ENCODE data around the gene COG3. TPM values are rescaled to one million over a fixed set of nuclear protein-coding genes. Genes with fewer than 3 reads are reported as not detected.
"Not testable (repeated sequence)": the region's sequence is repeated elsewhere in the genome, so short reads cannot be mapped to it uniquely, and the experiment has no call there.

The COG3 gene
- total and polyA plus RNA-seq, 4 donors: 14.7 to 66.7 (median 22.4) TPM

DNA sequence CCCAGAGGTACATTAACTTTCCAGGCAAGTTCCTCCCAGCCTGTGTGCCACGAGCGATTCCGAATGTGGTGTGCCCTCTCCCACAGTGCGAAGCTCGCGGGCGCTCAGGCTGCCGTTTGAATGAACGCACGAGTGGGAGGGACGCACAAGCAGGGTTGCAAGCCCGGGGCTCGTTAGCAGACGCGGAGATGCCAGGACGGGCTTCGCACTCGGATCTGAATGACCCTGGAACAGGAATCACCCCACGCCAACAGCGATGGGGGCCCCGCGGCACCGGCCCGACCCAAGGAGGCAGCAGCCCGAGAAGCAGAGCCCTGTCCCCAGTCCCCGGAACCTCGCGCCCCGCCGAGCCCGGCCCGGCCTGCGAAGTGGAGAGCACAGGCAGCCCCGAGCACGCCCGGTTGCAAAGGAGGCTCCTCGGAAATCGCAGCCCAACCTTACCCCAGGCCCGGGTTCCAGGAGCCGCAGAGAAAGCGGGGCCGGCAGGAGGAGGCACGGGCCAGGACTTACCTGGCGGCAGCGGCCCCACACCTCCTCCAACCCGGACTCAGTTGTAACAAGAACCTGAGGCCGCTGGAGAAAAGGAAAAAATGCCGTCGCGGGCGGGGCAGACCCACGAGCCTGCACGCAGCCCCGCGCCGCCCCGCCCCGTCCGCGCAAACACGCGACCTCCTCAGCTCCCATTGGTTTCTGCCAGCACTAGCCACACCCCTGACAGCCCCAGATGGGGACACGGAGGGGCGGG is 46.8 kb upstream of the COG3 start, which contains the start of gene SLC25A30:
TSS of gene SLC25A30 (minus strand) at position 584 of the 745 bp plus-strand sequence. CDS start 6,948 bp downstream, outside the sequence.
- Histone ChIP-seq H3K4me3 (peak within 1 kb of the TSS; percentile 71), H3K36me3 (ENCODE audit: control insufficient read depth in 4 of 4, insufficient read depth in 4 of 4, low read length in 4 of 4) (no peaks in the 10 kb centered on the region), H3K27ac (ENCODE audit: low read depth in 1 of 2, low read length in 1 of 2) (peak within 1 kb of the TSS; percentile 94 to 96), H3K27me3 (ENCODE audit: control insufficient read depth in 3 of 3, insufficient read depth in 3 of 3, low read length in 2 of 3) (no peaks in the 10 kb centered on the region), H3K9me3 (ENCODE audit: control insufficient read depth in 4 of 4, insufficient read depth in 3 of 4, low read length in 3 of 4) (no peaks in the 10 kb centered on the region), H3K4me1 (ENCODE audit: control insufficient read depth in 5 of 5, insufficient read depth in 5 of 5, low read length in 5 of 5) (peaks cover 2 to 26% (median 9%) of the 10 kb centered on the region in 5 donors), H3K9ac (ENCODE audit: insufficient read depth in 1 of 2, low read length in 2 of 2) (peak within 1 kb of the TSS; percentile 83 to 86)
- TF ChIP-seq, protein P1, sequence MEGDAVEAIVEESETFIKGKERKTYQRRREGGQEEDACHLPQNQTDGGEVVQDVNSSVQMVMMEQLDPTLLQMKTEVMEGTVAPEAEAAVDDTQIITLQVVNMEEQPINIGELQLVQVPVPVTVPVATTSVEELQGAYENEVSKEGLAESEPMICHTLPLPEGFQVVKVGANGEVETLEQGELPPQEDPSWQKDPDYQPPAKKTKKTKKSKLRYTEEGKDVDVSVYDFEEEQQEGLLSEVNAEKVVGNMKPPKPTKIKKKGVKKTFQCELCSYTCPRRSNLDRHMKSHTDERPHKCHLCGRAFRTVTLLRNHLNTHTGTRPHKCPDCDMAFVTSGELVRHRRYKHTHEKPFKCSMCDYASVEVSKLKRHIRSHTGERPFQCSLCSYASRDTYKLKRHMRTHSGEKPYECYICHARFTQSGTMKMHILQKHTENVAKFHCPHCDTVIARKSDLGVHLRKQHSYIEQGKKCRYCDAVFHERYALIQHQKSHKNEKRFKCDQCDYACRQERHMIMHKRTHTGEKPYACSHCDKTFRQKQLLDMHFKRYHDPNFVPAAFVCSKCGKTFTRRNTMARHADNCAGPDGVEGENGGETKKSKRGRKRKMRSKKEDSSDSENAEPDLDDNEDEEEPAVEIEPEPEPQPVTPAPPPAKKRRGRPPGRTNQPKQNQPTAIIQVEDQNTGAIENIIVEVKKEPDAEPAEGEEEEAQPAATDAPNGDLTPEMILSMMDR (IDR thresholded peaks at IDR 0.05; ENCODE audit: control extremely low read depth, extremely low read depth): no peak
- DNase-seq (peak; percentile 92 to 96 (median 95)), ATAC-seq (ENCODE audit: insufficient read depth, low FRiP score) (peak; percentile 95)
- WGBS, 2 donors: 0% methylated on average over 62 to 64 of the region's 64 CpGs

DNA sequence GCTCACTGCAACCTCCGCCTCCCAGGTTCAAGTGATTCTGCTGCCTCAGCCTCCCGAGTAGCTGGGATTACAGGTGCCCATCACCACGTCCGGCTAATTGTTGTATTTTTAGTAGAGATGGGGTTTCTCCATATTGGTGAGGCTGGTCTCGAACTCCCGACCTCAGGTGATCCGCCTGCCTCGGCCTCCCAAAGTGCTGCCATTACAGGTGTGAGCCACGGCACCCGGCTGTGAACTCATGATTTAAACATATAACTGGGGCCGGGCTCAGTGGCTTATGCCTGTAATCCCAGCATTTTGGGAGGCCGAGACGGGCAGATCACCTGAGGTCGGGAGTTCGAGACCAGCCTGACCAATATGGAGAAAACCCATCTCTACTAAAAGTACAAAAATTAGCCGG is 45.4 kb upstream of the COG3 start:
- H3K4me3 ChIP-seq; H3K9ac ChIP-seq (ENCODE audit: insufficient read depth in 1 of 2, low read length in 2 of 2); ATAC-seq (ENCODE audit: insufficient read depth, low FRiP score); H3K36me3 ChIP-seq (ENCODE audit: control insufficient read depth in 4 of 4, insufficient read depth in 4 of 4, low read length in 4 of 4); DNase-seq; H3K27me3 ChIP-seq (ENCODE audit: control insufficient read depth in 3 of 3, insufficient read depth in 3 of 3, low read length in 2 of 3); H3K9me3 ChIP-seq (ENCODE audit: control insufficient read depth in 4 of 4, insufficient read depth in 3 of 4, low read length in 3 of 4); H3K27ac ChIP-seq (ENCODE audit: low read depth in 1 of 2, low read length in 1 of 2): not testable (repeated sequence)
- peaks cover 2 to 20% (median 4%) of the 10 kb centered on the region in 5 donors for H3K4me1 ChIP-seq (ENCODE audit: control insufficient read depth in 5 of 5, insufficient read depth in 5 of 5, low read length in 5 of 5)
- 97 to 99% methylated on average over 16 of the region's 16 CpGs for WGBS, 2 donors

DNA sequence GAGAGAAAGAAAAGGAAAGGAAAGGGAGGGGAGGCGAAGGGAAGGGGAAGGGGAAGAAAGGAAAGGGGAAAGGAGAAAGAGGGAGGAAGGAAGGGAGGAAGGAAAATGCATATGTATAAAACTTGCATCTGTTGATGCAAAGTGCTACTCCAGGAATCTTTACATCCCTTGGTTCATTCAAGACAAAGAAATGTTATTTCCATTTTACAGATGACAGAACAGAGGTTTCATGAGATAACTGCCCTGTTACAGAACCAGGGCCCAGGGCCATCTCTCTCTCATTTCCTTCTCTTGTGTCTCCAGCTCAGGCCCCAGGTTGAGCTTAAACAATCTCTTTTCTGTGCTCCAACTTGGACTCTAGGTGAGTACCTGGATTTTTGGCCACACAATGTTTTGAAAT is 44.8 kb upstream of the COG3 start:
- TF ChIP-seq, protein P1 (IDR thresholded peaks at IDR 0.05; ENCODE audit: control extremely low read depth, extremely low read depth): no peak
- no peak overlapping the region for H3K4me3 ChIP-seq
- peaks cover 0 to 15% (median 2%) of the 10 kb centered on the region in 5 donors for H3K4me1 ChIP-seq (ENCODE audit: control insufficient read depth in 5 of 5, insufficient read depth in 5 of 5, low read length in 5 of 5)
- ATAC-seq (ENCODE audit: insufficient read depth, low FRiP score) (no peak), DNase-seq (no peak)
- no peak overlapping the region for H3K27ac ChIP-seq (ENCODE audit: low read depth in 1 of 2, low read length in 1 of 2)
- 75 to 93% methylated on average over 1 of the region's 1 CpG for WGBS, 2 donors
- no peaks in the 10 kb centered on the region for H3K36me3 ChIP-seq (ENCODE audit: control insufficient read depth in 4 of 4, insufficient read depth in 4 of 4, low read length in 4 of 4)
- no peaks in the 10 kb centered on the region for H3K27me3 ChIP-seq (ENCODE audit: control insufficient read depth in 3 of 3, insufficient read depth in 3 of 3, low read length in 2 of 3)
- H3K9me3 ChIP-seq (ENCODE audit: control insufficient read depth in 4 of 4, insufficient read depth in 3 of 4, low read length in 3 of 4): no peaks in the 10 kb centered on the region
- H3K9ac ChIP-seq (ENCODE audit: insufficient read depth in 1 of 2, low read length in 2 of 2): no peak overlapping the region

DNA sequence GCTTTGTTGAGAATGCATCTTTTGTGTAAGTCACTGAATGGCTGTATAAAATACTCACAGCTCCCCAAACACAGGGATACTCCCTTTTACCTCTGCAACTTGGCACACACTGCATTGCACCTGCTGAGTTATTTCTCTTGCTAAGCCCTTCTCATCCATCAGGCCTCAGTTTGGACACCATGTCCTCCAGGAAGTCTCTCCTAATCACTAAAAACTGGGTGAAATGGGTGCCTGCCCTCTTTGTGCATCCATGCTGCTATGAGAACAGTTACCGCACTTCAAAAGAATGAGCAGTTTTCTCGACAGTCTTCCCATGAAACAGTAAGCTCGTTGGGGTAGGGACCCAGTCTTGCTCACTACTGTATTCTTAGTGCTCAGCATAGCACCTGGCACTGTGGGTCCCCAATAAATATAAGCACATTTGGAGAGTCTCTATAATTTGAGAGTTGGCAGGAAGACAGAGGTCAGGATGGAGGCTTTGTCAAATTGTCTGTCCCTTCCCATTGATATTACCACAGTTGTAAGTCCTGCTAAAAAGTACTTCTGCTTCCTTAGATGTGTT is 41.9 kb upstream of the COG3 start:
- TF ChIP-seq, protein P1 (IDR thresholded peaks at IDR 0.05; ENCODE audit: control extremely low read depth, extremely low read depth): no peak
- DNase-seq: no peak
- no peak overlapping the region for H3K4me3 ChIP-seq
- no peaks in the 10 kb centered on the region for H3K4me1 ChIP-seq (ENCODE audit: control insufficient read depth in 5 of 5, insufficient read depth in 5 of 5, low read length in 5 of 5)
- 82 to 85% methylated on average over 3 of the region's 3 CpGs for WGBS, 2 donors
- no peaks in the 10 kb centered on the region for H3K36me3 ChIP-seq (ENCODE audit: control insufficient read depth in 4 of 4, insufficient read depth in 4 of 4, low read length in 4 of 4)
- no peak overlapping the region for H3K27ac ChIP-seq (ENCODE audit: low read depth in 1 of 2, low read length in 1 of 2)
- no peak overlapping the region for H3K9ac ChIP-seq (ENCODE audit: insufficient read depth in 1 of 2, low read length in 2 of 2)
- H3K9me3 ChIP-seq (ENCODE audit: control insufficient read depth in 4 of 4, insufficient read depth in 3 of 4, low read length in 3 of 4): no peaks in the 10 kb centered on the region
- no peaks in the 10 kb centered on the region for H3K27me3 ChIP-seq (ENCODE audit: control insufficient read depth in 3 of 3, insufficient read depth in 3 of 3, low read length in 2 of 3)
- ATAC-seq (ENCODE audit: insufficient read depth, low FRiP score): no peak

DNA sequence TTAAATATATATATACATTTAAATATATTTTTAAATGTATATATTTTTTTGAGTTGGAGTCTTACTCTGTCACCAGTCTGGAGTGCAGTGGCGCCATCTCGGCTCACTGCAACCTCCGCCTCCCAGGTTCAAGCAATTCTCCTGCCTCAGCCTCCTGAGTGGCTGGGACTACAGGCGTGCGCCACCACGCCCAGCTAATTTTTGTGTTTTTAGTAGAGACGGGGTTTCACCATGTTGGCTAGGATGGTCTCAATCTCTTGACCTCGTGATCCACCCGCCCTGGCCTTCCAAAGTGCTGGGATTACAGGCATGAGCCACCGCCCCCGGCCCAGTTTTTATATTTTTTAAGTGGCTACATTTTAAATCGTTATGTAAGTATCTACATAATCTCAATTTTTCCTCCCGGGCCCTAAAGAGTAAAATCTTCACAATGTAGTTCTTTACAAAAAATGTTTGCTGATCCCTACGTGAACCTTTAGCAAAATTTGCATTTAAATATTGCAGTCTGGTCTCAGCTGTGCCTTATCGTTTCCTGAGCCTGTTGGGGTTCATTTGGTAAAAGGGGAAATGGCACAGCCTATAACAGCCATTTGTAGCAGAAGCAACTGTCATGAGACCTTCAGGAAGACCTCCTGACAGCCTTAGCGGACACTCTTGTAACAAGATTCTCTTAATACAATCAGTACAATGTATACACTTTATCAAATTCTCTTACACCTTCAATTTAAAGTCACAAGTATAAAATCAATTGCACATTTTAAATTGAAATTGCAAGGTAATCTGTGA is 38.5 kb upstream of the COG3 start:
- not testable (repeated sequence) for H3K27ac ChIP-seq (ENCODE audit: low read depth in 1 of 2, low read length in 1 of 2); H3K27me3 ChIP-seq (ENCODE audit: control insufficient read depth in 3 of 3, insufficient read depth in 3 of 3, low read length in 2 of 3); H3K36me3 ChIP-seq (ENCODE audit: control insufficient read depth in 4 of 4, insufficient read depth in 4 of 4, low read length in 4 of 4); H3K4me1 ChIP-seq (ENCODE audit: control insufficient read depth in 5 of 5, insufficient read depth in 5 of 5, low read length in 5 of 5); DNase-seq; H3K9me3 ChIP-seq (ENCODE audit: control insufficient read depth in 4 of 4, insufficient read depth in 3 of 4, low read length in 3 of 4); H3K9ac ChIP-seq (ENCODE audit: insufficient read depth in 1 of 2, low read length in 2 of 2); ATAC-seq (ENCODE audit: insufficient read depth, low FRiP score); H3K4me3 ChIP-seq
- 71 to 78% methylated on average over 16 of the region's 16 CpGs for WGBS, 2 donors

Data from lung (tissue), 12 donors.